HepG2 (cell line): ENCODE results near the gene GLB1L3. TPM values are rescaled to one million over a fixed set of nuclear protein-coding genes. Genes with fewer than 3 reads are reported as not detected.

Experiments
- ATAC-seq: fragments of 200-7000 bp; cut with Tn5 transposase; 3 replicates; pipeline ENCODE4 v1.9.1; 2020; ENCODE audit warnings: mild to moderate bottlenecking, moderate library complexity
- BruUV-seq: library from RNA; stranded (reverse); fragments of 400-500 nt; replicated peaks from 2 replicates; lab custom pipeline; 2021; lab: Mats Ljungman, UMichigan
- CTCF ChIA-PET: fragments of 300-600 bp; formaldehyde crosslinking; extraction: SDS; loops from one replicate; lab custom pipeline; 2021; ENCODE audit warnings: low total read pairs, inconsistent platforms, low intra/inter-chr PET ratio; lab: Yijun Ruan, JAX
- POLR2A ChIA-PET: fragments of 350-600 bp; sonication (Branson Sonifier 250); formaldehyde crosslinking; loops from one replicate; lab custom pipeline; 2020; ENCODE audit warnings: antibody characterized with exemption, inconsistent platforms; lab: Yijun Ruan, JAX
- DNase-seq: peaks from one replicate; pipeline ENCODE4 v3.0.0-alpha.2; 2015; ENCODE audit warnings: low spot score
- FAIRE-seq: peaks from 3 replicates; lab custom pipeline; 2011; peaks lifted over from hg19 to GRCh38; lab: Jason Lieb, UNC
- H2AFZ ChIP-seq: one replicate; pipeline ENCODE4 v1.6.1; 2011; ENCODE audit warnings: low read length, inconsistent platforms
- H3K27ac ChIP-seq: fragments of 300-600 bp; 3 replicates; pipeline ENCODE4 v1.8.0; 2011; ENCODE audit warnings: mixed run types, mild to moderate bottlenecking, mixed read lengths, low read length, inconsistent platforms; ENCODE audit not compliant: insufficient read depth; ENCODE audit errors: extremely low read length
- H3K27me3 ChIP-seq, 2 experiments: fragments of 200-600 bp in 1 of 2; 2 replicates in 1 of 2; 3 replicates in 1 of 2; pipeline versions ENCODE4 v1.6.0 to v1.8.0; 2011; ENCODE audit warnings: low read length in 2 of 2, mild to moderate bottlenecking in 2 of 2, moderate library complexity in 2 of 2, inconsistent platforms in 1 of 2; ENCODE audit not compliant: insufficient read depth in 2 of 2, control insufficient read depth in 1 of 2
- H3K36me3 ChIP-seq, 2 experiments: fragments of 200-600 bp in 1 of 2; replicated peaks in 1 of 2; 2 replicates in 1 of 2; 3 replicates in 1 of 2; pipeline versions ENCODE4 v1.5.1 to v1.8.0; 2011; ENCODE audit warnings: low read length in 2 of 2, inconsistent platforms in 1 of 2; ENCODE audit not compliant: insufficient read depth in 2 of 2, control insufficient read depth in 1 of 2
- H3K4me1 ChIP-seq: 2 replicates; pipeline ENCODE4 v1.5.1; 2012; ENCODE audit warnings: low read length, inconsistent platforms; ENCODE audit not compliant: insufficient read depth
- H3K4me2 ChIP-seq: 2 replicates; pipeline ENCODE4 v1.6.0; 2011; ENCODE audit warnings: low read depth, low read length, inconsistent platforms
- H3K4me3 ChIP-seq, 3 experiments: fragments of 200-600 bp in 1 of 3; sonication (generic), shearing (Covaris generic) in 1 of 3; replicated peaks in 1 of 3; 2 replicates each; pipeline ENCODE4 v1.5.1; 2011 to 2016; ENCODE audit warnings: low read length in 3 of 3, inconsistent platforms in 2 of 3, low read depth in 2 of 3, mild to moderate bottlenecking in 2 of 3, control low read depth in 1 of 3, mixed read lengths in 1 of 3; ENCODE audit not compliant: insufficient read depth in 1 of 3
- H3K79me2 ChIP-seq: one replicate; pipeline ENCODE4 v1.6.1; 2011; ENCODE audit warnings: low read length, inconsistent platforms; ENCODE audit not compliant: insufficient read depth
- H3K9ac ChIP-seq: 2 replicates; pipeline ENCODE4 v1.6.0; 2011; ENCODE audit warnings: mild to moderate bottlenecking, low read depth, low read length, inconsistent platforms; ENCODE audit not compliant: insufficient read depth
- H3K9me3 ChIP-seq: 2 replicates; pipeline ENCODE4 v1.5.1; 2012; ENCODE audit warnings: mild to moderate bottlenecking, low read length
- H4K20me1 ChIP-seq: 2 replicates; pipeline ENCODE4 v1.6.0; 2011; ENCODE audit warnings: inconsistent platforms, mild to moderate bottlenecking, low read length, moderate library complexity; ENCODE audit not compliant: insufficient read depth
- ETV5 ChIP-seq: IDR thresholded peaks from 2 replicates; pipeline ENCODE4 v1.6.1; 2018; ENCODE audit warnings: missing biosample characterization, missing genetic modification reagents, inconsistent platforms, borderline replicate concordance
- FOXO1 ChIP-seq: sonication (generic); formaldehyde crosslinking; IDR thresholded peaks from 2 replicates; pipeline ENCODE4 v1.4.0; 2020; ENCODE audit warnings: missing genetic modification reagents
- FOXP1 ChIP-seq, 2 experiments: fragments of 450-650 bp in 1 of 2; IDR thresholded peaks; 2 replicates each; pipeline ENCODE4 v1.6.1; 2017 to 2018; ENCODE audit warnings: antibody characterized with exemption in 1 of 2
- KDM6A ChIP-seq: IDR thresholded peaks from 2 replicates; pipeline ENCODE4 v1.6.1; 2016; ENCODE audit warnings: low read depth
- NFIC ChIP-seq: IDR thresholded peaks from 2 replicates; pipeline ENCODE4 v1.6.1; 2012; ENCODE audit warnings: mild to moderate bottlenecking, low read length, inconsistent platforms
- TBL1XR1 ChIP-seq: fragments of 150-350 bp; IDR thresholded peaks from 2 replicates; pipeline ENCODE4 v1.6.1; 2014; ENCODE audit warnings: borderline replicate concordance, low read length; ENCODE audit not compliant: partially characterized antibody
- YY1 ChIP-seq: IDR thresholded peaks from 2 replicates; pipeline ENCODE4 v1.6.1; 2011; ENCODE audit warnings: low read length, low read depth, moderate library complexity, mild to moderate bottlenecking; ENCODE audit not compliant: insufficient read depth, insufficient replicate concordance
- ZNF230 ChIP-seq: sonication (generic); formaldehyde crosslinking; IDR thresholded peaks from 2 replicates; pipeline ENCODE4 v1.4.0; 2020; ENCODE audit warnings: mild to moderate bottlenecking, missing genetic modification reagents
- WGBS: methylation state at CpG from one replicate; pipeline ENCODE4 v1.1.6; 2017; ENCODE audit warnings: low lambda C conversion rate; 5-methylcytosine and 5-hydroxymethylcytosine counted together
- in situ Hi-C: cut with HindIII; loops from 2 replicates; pipeline ENCODE4 v1.10.0; 2017; ENCODE audit warnings: low pct_unique_long_range_greater_than_20kb; ENCODE audit not compliant: extremely low pct_ligation_motif_present
- intact Hi-C: fragments of 100-400 bp; cut with micrococcal nuclease; formaldehyde crosslinking; loops from one replicate; pipeline ENCODE4 v1.10.0; 2022; ENCODE audit not compliant: unreplicated experiment
- polyA plus RNA-seq, 8 experiments: library from polyadenylated mRNA; depleted of rRNA in 3 of 8; stranded (reverse) in 7 of 8; unstranded in 1 of 8; fragments of >200 nt; fragmentation: Illumina TruSeq in 4 of 8; extraction: Trizol in 4 of 8; gene quantifications; 2 replicates each; pipeline versions ENCODE4 v1.2.1 to v1.2.3, GENCODE V29; 2011 to 2016; ENCODE audit warnings: low read depth in 4 of 8, missing spikeins in 1 of 8, mixed read lengths in 1 of 8; ENCODE audit not compliant: insufficient read depth in 1 of 8
- total RNA-seq, 5 experiments: library from RNA; depleted of rRNA; stranded (reverse); fragments of >200 nt; fragmentation: Illumina TruSeq; extraction: Trizol; gene quantifications; 2 replicates each; pipeline ENCODE4 v1.2.3, GENCODE V29; 2016; ENCODE audit warnings: low read depth in 1 of 5
- TF ChIP-seq, protein P1 (sequence below): sonication (generic); formaldehyde crosslinking; IDR thresholded peaks from 2 replicates; pipeline ENCODE4 v1.8.1; 2022; ENCODE audit warnings: mild to moderate bottlenecking, missing genetic modification reagents

The GLB1L3 gene
- total and polyA plus RNA-seq, 2 of the 13 experiments (the other 11 are each of a cell fraction or from before 2014, with no cell fraction given): not detected

- in situ Hi-C loops: no loop called here
- CTCF ChIA-PET: no interaction called here
- no peaks in the 10 kb centered on the region for H4K20me1 ChIP-seq
- no peaks in the 10 kb centered on the region for H3K79me2 ChIP-seq
- TF ChIP-seq KDM6A: no peak
- TF ChIP-seq, protein P1, sequence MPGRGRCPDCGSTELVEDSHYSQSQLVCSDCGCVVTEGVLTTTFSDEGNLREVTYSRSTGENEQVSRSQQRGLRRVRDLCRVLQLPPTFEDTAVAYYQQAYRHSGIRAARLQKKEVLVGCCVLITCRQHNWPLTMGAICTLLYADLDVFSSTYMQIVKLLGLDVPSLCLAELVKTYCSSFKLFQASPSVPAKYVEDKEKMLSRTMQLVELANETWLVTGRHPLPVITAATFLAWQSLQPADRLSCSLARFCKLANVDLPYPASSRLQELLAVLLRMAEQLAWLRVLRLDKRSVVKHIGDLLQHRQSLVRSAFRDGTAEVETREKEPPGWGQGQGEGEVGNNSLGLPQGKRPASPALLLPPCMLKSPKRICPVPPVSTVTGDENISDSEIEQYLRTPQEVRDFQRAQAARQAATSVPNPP (CRISPR knock-in tag): no peak
- no peak for TF ChIP-seq ZNF230 (CRISPR knock-in tag)
- TF ChIP-seq ETV5 (CRISPR knock-in tag): no peak
- no peak for TF ChIP-seq TBL1XR1
- no peak for TF ChIP-seq YY1
- no peak for TF ChIP-seq NFIC
- TF ChIP-seq FOXO1 (CRISPR knock-in tag): no peak
- FAIRE-seq: no peak
- H3K9me3 ChIP-seq: no peaks in the 10 kb centered on the region
- BruUV-seq: no TSS peak
- POLR2A ChIA-PET: no interaction called here
- no peak for DNase-seq
- no peaks in the 10 kb centered on the region for H3K4me1 ChIP-seq
- intact Hi-C loops: no loop called here
- H3K9ac ChIP-seq: no peak overlapping the region
- H3K4me3 ChIP-seq: no peak overlapping the region
- peaks cover 0 to 39% of the 10 kb centered on the region in 2 experiments; a peak in 3 of 5 replicates for H3K27me3 ChIP-seq
- 49% methylated on average over 6 of the region's 6 CpGs for WGBS
- H3K4me2 ChIP-seq: no peak overlapping the region
- no peaks in the 10 kb centered on the region for H3K36me3 ChIP-seq
- no peak overlapping the region for H3K27ac ChIP-seq
- ATAC-seq: no peak
- H2AFZ ChIP-seq: no peak overlapping the region
Measured at GRCh38 chr11:134291196-134291595, 15.0 kb downstream of the GLB1L3 start.

- no peak for FAIRE-seq
- Histone ChIP-seq H3K36me3 (no peaks in the 10 kb centered on the region), H4K20me1 (no peaks in the 10 kb centered on the region), H3K4me1 (no peaks in the 10 kb centered on the region), H3K27me3 (peaks cover 0 to 36% of the 10 kb centered on the region in 2 experiments; a peak in 3 of 5 replicates), H3K4me2 (no peak overlapping the region), H3K4me3 (no peak overlapping the region), H3K79me2 (no peaks in the 10 kb centered on the region), H3K9me3 (no peaks in the 10 kb centered on the region), H3K9ac (no peak overlapping the region), H2AFZ (no peak overlapping the region), H3K27ac (no peak overlapping the region)
- no TSS peak for BruUV-seq
- DNase-seq: no peak
- CTCF ChIA-PET: no interaction called here
- 66% methylated on average over 9 of the region's 15 CpGs for WGBS
- POLR2A ChIA-PET: no interaction called here
- intact Hi-C loops (no loop called here), in situ Hi-C loops (no loop called here)
- no peak for ATAC-seq
- no peak for TF ChIP-seq FOXP1 (IDR thresholded peaks at IDR 0.05)
- TF ChIP-seq FOXP1 (CRISPR knock-in tag; IDR thresholded peaks at IDR 0.05): no peak
Measured at GRCh38 chr11:134292661-134293060, 16.5 kb downstream of the GLB1L3 start.
